DND-41 (cell line): ENCODE data around the gene TUBG1.
"Not testable (repeated sequence)": the region's sequence is repeated elsewhere in the genome, so short reads cannot be mapped to it uniquely, and the experiment has no call there.

Experiments used
- ATAC-seq: fragments of 200-7000 bp; cut with Tn5 transposase; 3 replicates; pipeline ENCODE4 v1.9.1; 2021; ENCODE audit warnings: low read depth; ENCODE audit not compliant: insufficient read depth
- DNase-seq: peaks from one replicate; pipeline ENCODE4 v3.0.0-alpha.2; 2020
- H2AFZ ChIP-seq: 2 replicates; pipeline ENCODE4 v1.6.0; 2012; ENCODE audit warnings: low read depth, low read length
- H3K27ac ChIP-seq: 2 replicates; pipeline ENCODE4 v1.5.1; 2012; ENCODE audit warnings: low read length, inconsistent platforms
- H3K27me3 ChIP-seq: fragments of 200-600 bp; sonication (generic); 2 replicates; pipeline ENCODE4 v1.6.0; 2012; ENCODE audit warnings: low read length, mild to moderate bottlenecking, inconsistent platforms; ENCODE audit not compliant: insufficient read depth, poor library complexity
- H3K36me3 ChIP-seq: 2 replicates; pipeline ENCODE4 v1.5.1; 2012; ENCODE audit warnings: low read length, inconsistent platforms; ENCODE audit not compliant: insufficient read depth
- H3K4me1 ChIP-seq: 2 replicates; pipeline ENCODE4 v1.5.1; 2012; ENCODE audit warnings: mild to moderate bottlenecking, low read length; ENCODE audit not compliant: insufficient read depth
- H3K4me2 ChIP-seq: 2 replicates; pipeline ENCODE4 v1.6.0; 2012; ENCODE audit warnings: mild to moderate bottlenecking, moderate library complexity, low read length, inconsistent platforms; ENCODE audit not compliant: insufficient read depth
- H3K4me3 ChIP-seq, 2 experiments: fragments of 200-600 bp in 1 of 2; shearing (Covaris generic) in 1 of 2; 2 replicates each; pipeline ENCODE4 v1.5.1; 2012 to 2016; ENCODE audit warnings: inconsistent platforms in 2 of 2, low read length in 2 of 2, mild to moderate bottlenecking in 2 of 2, low read depth in 1 of 2, moderate library complexity in 1 of 2
- H3K79me2 ChIP-seq: 2 replicates; pipeline ENCODE4 v1.6.0; 2012; ENCODE audit warnings: low read length, inconsistent platforms; ENCODE audit not compliant: insufficient read depth
- H3K9ac ChIP-seq: 2 replicates; pipeline ENCODE4 v1.6.0; 2012; ENCODE audit warnings: low read depth, mild to moderate bottlenecking, inconsistent platforms, low read length, moderate library complexity
- H3K9me3 ChIP-seq: 2 replicates; pipeline ENCODE4 v1.5.1; 2012; ENCODE audit warnings: low read length, moderate library complexity, mild to moderate bottlenecking, inconsistent platforms; ENCODE audit not compliant: insufficient read depth, severe bottlenecking
- H4K20me1 ChIP-seq: 2 replicates; pipeline ENCODE4 v1.6.0; 2012; ENCODE audit warnings: low read length; ENCODE audit not compliant: insufficient read depth
- EZH2 ChIP-seq: IDR thresholded peaks from 3 replicates; pipeline ENCODE4 v1.6.1; 2012; ENCODE audit warnings: borderline replicate concordance, low read depth, mild to moderate bottlenecking, moderate library complexity, low read length, inconsistent platforms; ENCODE audit not compliant: severe bottlenecking
- TF ChIP-seq, protein P1 (sequence below): IDR thresholded peaks from 2 replicates; pipeline ENCODE4 v1.5.1; 2012; ENCODE audit warnings: borderline replicate concordance, low read length, moderate library complexity, mild to moderate bottlenecking; ENCODE audit not compliant: poor library complexity, severe bottlenecking; ENCODE audit errors: extremely low read depth

The TUBG1 gene

DNA sequence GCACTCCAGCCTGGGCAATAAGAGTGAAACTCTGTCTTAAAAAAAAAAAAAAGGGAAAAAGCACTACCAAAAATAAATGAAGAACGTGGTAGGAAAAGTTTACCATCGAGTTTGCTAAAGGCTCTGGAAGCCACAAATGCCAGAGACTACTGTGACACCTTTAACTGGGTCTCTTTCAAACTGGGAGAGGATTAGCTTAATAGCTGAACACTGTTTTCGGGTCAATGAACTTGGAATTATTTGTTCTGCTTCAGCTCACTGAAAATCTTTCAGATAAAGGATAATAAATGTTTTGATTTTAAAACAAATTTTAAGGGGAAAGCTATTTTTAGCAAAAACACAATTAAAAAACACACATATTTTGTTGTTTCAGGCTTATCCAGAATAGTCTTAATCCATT lies 1.7 kb upstream of the TUBG1 start:
- peak overlapping the region; percentile 71 for H3K4me2 ChIP-seq
- peaks cover 33% of the 10 kb centered on the region for H3K36me3 ChIP-seq
- no peak for DNase-seq
- no peak for TF ChIP-seq EZH2
- TF ChIP-seq, protein P1, sequence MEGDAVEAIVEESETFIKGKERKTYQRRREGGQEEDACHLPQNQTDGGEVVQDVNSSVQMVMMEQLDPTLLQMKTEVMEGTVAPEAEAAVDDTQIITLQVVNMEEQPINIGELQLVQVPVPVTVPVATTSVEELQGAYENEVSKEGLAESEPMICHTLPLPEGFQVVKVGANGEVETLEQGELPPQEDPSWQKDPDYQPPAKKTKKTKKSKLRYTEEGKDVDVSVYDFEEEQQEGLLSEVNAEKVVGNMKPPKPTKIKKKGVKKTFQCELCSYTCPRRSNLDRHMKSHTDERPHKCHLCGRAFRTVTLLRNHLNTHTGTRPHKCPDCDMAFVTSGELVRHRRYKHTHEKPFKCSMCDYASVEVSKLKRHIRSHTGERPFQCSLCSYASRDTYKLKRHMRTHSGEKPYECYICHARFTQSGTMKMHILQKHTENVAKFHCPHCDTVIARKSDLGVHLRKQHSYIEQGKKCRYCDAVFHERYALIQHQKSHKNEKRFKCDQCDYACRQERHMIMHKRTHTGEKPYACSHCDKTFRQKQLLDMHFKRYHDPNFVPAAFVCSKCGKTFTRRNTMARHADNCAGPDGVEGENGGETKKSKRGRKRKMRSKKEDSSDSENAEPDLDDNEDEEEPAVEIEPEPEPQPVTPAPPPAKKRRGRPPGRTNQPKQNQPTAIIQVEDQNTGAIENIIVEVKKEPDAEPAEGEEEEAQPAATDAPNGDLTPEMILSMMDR = no peak
- ATAC-seq = no peak
- no peaks in the 10 kb centered on the region for H3K9me3 ChIP-seq
- H3K9ac ChIP-seq = peak overlapping the region; percentile 76
- peaks cover 74% of the 10 kb centered on the region for H3K79me2 ChIP-seq
- peak overlapping the region; percentile 87; the same call in 1 of the 2 replicates for H3K27ac ChIP-seq
- H3K27me3 ChIP-seq = no peaks in the 10 kb centered on the region
- H4K20me1 ChIP-seq = peaks cover 18% of the 10 kb centered on the region
- H3K4me1 ChIP-seq = peaks cover 35% of the 10 kb centered on the region
- H2AFZ ChIP-seq = no peak overlapping the region
- H3K4me3 ChIP-seq = peak overlapping the region; percentile 75 to 89; a peak in 3 of 4 replicates

DNA sequence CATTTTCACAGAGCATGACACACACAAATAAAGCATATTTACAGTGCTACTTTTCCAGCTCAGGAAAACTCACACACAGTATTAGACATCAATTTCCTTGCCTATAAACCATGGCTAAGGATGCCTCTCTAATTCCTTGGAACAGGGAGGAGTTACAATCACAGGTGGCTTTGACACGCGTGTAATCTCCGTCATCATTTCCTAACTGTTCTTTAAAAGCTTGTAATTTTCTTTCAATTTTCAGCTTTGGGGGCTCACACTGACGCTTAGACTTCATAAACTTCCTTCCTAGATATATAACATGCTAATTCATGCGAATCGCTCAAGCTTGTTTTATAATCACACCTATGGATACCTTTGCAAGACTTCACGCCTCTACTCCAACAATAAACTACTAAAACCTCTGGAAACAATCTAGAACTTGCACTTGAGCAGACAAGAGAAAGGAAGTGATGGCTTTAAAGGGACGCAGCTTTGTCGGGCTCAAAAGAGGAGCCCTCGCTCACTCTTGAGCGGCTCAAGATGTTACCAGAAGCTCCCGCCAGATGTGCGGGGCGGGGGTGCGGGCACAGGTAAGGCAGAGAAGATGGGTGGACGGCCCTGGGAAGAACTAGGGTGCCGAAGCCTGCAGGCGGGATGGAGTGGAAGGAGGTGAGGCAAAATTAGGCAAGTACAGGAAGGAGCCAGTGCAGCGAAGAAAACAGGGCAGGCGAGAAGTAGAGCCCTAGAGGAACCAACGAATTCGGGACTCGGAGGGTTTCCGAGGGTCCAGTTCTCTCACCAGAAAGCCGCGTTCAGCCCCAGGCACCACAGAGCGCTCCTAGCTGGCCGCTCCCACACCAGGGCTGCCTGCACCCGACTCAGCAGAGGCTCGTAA lies 940 bp upstream of the TUBG1 start:
- TF ChIP-seq, protein P1 = no peak
- TF ChIP-seq EZH2 = no peak
- H3K27me3 ChIP-seq = no peaks in the 10 kb centered on the region
- peaks cover 13% of the 10 kb centered on the region for H4K20me1 ChIP-seq
- peak; percentile 31 for DNase-seq
- H3K9me3 ChIP-seq = no peaks in the 10 kb centered on the region
- ATAC-seq = peak; percentile 58
- H3K9ac ChIP-seq = peak overlapping the region; percentile 76
- peak overlapping the region; percentile 79 for H2AFZ ChIP-seq
- H3K79me2 ChIP-seq = peaks cover 66% of the 10 kb centered on the region
- peaks cover 33% of the 10 kb centered on the region for H3K36me3 ChIP-seq
- peak overlapping the region; percentile 87 for H3K27ac ChIP-seq
- H3K4me3 ChIP-seq = peak overlapping the region; percentile 75 to 89
- H3K4me2 ChIP-seq = peak overlapping the region; percentile 71
- H3K4me1 ChIP-seq = peaks cover 35% of the 10 kb centered on the region

DNA sequence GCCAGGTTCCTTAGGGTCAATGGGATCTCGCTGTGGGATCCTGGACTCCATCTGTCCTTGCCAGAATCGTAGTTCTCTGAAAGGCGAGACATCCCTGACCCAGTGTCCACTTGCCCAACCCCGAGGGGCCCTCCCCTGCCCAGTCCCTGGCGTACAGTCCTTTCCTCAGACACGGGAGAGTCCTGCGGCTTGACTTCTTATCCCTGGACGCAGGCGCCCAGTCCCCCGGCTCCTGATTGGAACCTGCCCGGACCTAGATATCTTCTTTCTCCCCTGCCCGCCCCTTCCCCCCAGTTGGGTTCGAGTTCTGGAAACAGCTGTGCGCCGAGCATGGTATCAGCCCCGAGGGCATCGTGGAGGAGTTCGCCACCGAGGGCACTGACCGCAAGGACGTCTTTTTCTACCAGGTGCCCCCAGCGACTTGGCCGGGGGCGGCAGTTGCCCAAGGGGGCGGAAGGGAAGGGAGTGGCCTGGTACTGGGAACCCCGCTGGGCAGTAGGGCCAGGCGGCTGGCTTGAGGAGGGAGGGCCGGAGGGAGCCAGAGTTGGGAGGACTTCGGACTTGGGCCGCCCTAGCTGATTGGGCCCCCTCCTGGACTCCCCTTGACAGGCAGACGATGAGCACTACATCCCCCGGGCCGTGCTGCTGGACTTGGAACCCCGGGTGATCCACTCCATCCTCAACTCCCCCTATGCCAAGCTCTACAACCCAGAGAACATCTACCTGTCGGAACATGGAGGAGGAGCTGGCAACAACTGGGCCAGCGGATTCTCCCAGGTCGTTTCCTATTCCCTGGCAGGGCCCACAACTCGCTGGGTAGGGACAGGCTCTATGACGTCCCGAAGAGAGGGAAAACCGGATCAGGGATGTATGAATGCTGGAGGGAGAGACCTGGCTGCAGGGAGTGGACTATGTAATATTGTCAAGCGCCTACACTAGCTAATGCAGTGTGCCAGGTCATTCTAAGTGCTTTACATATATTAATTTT lies 625 bp downstream of the TUBG1 start:
- H3K27ac ChIP-seq = peak overlapping the region; percentile 87
- H3K4me1 ChIP-seq = peaks cover 35% of the 10 kb centered on the region
- H3K9ac ChIP-seq = peak overlapping the region; percentile 71
- H3K9me3 ChIP-seq, ATAC-seq, H3K27me3 ChIP-seq: not testable (repeated sequence)
- peaks cover 44% of the 10 kb centered on the region for H3K36me3 ChIP-seq
- H2AFZ ChIP-seq = peak overlapping the region; percentile 81
- H3K79me2 ChIP-seq = peaks cover 52% of the 10 kb centered on the region
- TF ChIP-seq, protein P1 = peak; percentile 5
- H3K4me2 ChIP-seq = peak overlapping the region; percentile 64
- peak; percentile 47 for DNase-seq
- peaks cover 13% of the 10 kb centered on the region for H4K20me1 ChIP-seq
- peak overlapping the region; percentile 53 to 75 for H3K4me3 ChIP-seq
